Measurements from ENCODE around the gene CAPZA1. TPM values are rescaled to one million over a fixed set of nuclear protein-coding genes. Genes with fewer than 3 reads are reported as not detected.

Gene CAPZA1
- total RNA-seq, 1 experiment from 2014 or later, result 148 TPM

- H3K9me2 ChIP-seq (ENCODE audit: insufficient read depth), result no peaks in the 10 kb centered on the region
- ATAC-seq, result no peak
- no peak overlapping the region for H3K4me2 ChIP-seq (ENCODE audit: low read length)
- H3K79me2 ChIP-seq (ENCODE audit: insufficient read depth, low read length), result no peaks in the 10 kb centered on the region
- H3K27ac ChIP-seq (ENCODE audit: low read depth, low read length), result no peak overlapping the region
- no peaks in the 10 kb centered on the region for H3K9me3 ChIP-seq (ENCODE audit: control insufficient read depth in 1 of 2, insufficient read depth in 1 of 2, low read depth in 1 of 2, low read length in 2 of 2)
- RAD21 ChIA-PET (ENCODE audit: low non-redundant PET in 1 of 2, low total read pairs in 2 of 2, uncharacterized antibody in 2 of 2, unreplicated experiment in 2 of 2), result no interaction called here
- H3K9ac ChIP-seq (ENCODE audit: low read length), result no peak overlapping the region
- no peaks in the 10 kb centered on the region for H3K27me3 ChIP-seq (ENCODE audit: insufficient read depth, low read length)
- no peak for TF ChIP-seq TCF7L2 (IDR thresholded peaks at IDR 0.05; ENCODE audit: borderline replicate concordance, extremely low read depth, insufficient read depth, insufficient read length)
- no peak for TF ChIP-seq EZH2phosphoT487 (IDR thresholded peaks at IDR 0.05; ENCODE audit: borderline replicate concordance)
- intact Hi-C loops (cut with micrococcal nuclease), result no loop called here
- DNase-seq (ENCODE audit: low read depth, low spot score), result no peak
- H4K20me1 ChIP-seq (ENCODE audit: insufficient read depth), result peaks cover 5% of the 10 kb centered on the region; the same call in 1 of the 2 replicates
- CTCF ChIA-PET, result no interaction called here
- no peak overlapping the region for H2AFZ ChIP-seq (ENCODE audit: low read depth, low read length, poor library complexity, severe bottlenecking)
- no TSS peak for BruUV-seq (replicated peaks)
- POLR2A ChIA-PET, result no interaction called here
- no peaks in the 10 kb centered on the region for H3K4me1 ChIP-seq (ENCODE audit: control insufficient read depth in 1 of 2, insufficient read depth in 2 of 2, low read length in 2 of 2)
- H3K4me3 ChIP-seq (replicated peaks in 1 of 2; ENCODE audit: low read depth in 1 of 2, low read length in 2 of 2), result no peak overlapping the region
- H3K36me3 ChIP-seq (ENCODE audit: control insufficient read depth in 1 of 2, insufficient read depth in 2 of 2, low read length in 2 of 2), result peaks cover 36 to 54% of the 10 kb centered on the region in 2 experiments
These were observed 46.2 kb downstream of the CAPZA1 start for GRCh38 chr1:112665857-112666256.

GRCh38 chr1:112666946-112667345, 47.3 kb downstream of the CAPZA1 start:
- POLR2A ChIA-PET, result no interaction called here

More at GRCh38 chr1:112666946-112667345, 47.3 kb downstream of the CAPZA1 start:
- Histone ChIP-seq H4K20me1 (ENCODE audit: insufficient read depth) (no peaks in the 10 kb centered on the region), H3K27ac (ENCODE audit: low read depth, low read length) (no peak overlapping the region), H3K79me2 (ENCODE audit: insufficient read depth, low read length) (no peaks in the 10 kb centered on the region), H3K27me3 (ENCODE audit: insufficient read depth, low read length) (no peaks in the 10 kb centered on the region), H3K4me1 (ENCODE audit: control insufficient read depth in 1 of 2, insufficient read depth in 2 of 2, low read length in 2 of 2) (no peaks in the 10 kb centered on the region), H3K9ac (ENCODE audit: low read length) (no peak overlapping the region), H3K4me2 (ENCODE audit: low read length) (no peak overlapping the region), H3K9me3 (ENCODE audit: control insufficient read depth in 1 of 2, insufficient read depth in 1 of 2, low read depth in 1 of 2, low read length in 2 of 2) (no peaks in the 10 kb centered on the region), H2AFZ (ENCODE audit: low read depth, low read length, poor library complexity, severe bottlenecking) (no peak overlapping the region), H3K4me3 (replicated peaks in 1 of 2; ENCODE audit: low read depth in 1 of 2, low read length in 2 of 2) (no peak overlapping the region), H3K36me3 (ENCODE audit: control insufficient read depth in 1 of 2, insufficient read depth in 2 of 2, low read length in 2 of 2) (peaks cover 28 to 45% of the 10 kb centered on the region in 2 experiments), H3K9me2 (ENCODE audit: insufficient read depth) (no peaks in the 10 kb centered on the region)
- no peak for TF ChIP-seq SP1 (IDR thresholded peaks at IDR 0.05; ENCODE audit: low read depth)
- TF ChIP-seq, protein P1, sequence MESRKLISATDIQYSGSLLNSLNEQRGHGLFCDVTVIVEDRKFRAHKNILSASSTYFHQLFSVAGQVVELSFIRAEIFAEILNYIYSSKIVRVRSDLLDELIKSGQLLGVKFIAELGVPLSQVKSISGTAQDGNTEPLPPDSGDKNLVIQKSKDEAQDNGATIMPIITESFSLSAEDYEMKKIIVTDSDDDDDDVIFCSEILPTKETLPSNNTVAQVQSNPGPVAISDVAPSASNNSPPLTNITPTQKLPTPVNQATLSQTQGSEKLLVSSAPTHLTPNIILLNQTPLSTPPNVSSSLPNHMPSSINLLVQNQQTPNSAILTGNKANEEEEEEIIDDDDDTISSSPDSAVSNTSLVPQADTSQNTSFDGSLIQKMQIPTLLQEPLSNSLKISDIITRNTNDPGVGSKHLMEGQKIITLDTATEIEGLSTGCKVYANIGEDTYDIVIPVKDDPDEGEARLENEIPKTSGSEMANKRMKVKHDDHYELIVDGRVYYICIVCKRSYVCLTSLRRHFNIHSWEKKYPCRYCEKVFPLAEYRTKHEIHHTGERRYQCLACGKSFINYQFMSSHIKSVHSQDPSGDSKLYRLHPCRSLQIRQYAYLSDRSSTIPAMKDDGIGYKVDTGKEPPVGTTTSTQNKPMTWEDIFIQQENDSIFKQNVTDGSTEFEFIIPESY (IDR thresholded peaks at IDR 0.05; ENCODE audit: extremely low read depth, insufficient replicate concordance, low read length), result no peak
- TF ChIP-seq JUND (IDR thresholded peaks at IDR 0.05), result no peak
- TF ChIP-seq REST (IDR thresholded peaks at IDR 0.05; ENCODE audit: low read depth), result no peak
- TF ChIP-seq TCF7L2 (IDR thresholded peaks at IDR 0.05; ENCODE audit: borderline replicate concordance, extremely low read depth, insufficient read depth, insufficient read length), result no peak
- no peak for TF ChIP-seq ZFX (IDR thresholded peaks at IDR 0.05)
- TF ChIP-seq EGR1 (IDR thresholded peaks at IDR 0.05; ENCODE audit: low read depth), result no peak
- no peak for TF ChIP-seq POLR2A (IDR thresholded peaks at IDR 0.05; ENCODE audit: borderline replicate concordance, extremely low read depth, insufficient read depth, insufficient read length)
- TF ChIP-seq SRF (IDR thresholded peaks at IDR 0.05; ENCODE audit: low read depth), result no peak
- no peak for TF ChIP-seq CEBPB (IDR thresholded peaks at IDR 0.05; ENCODE audit: low read depth)
- ATAC-seq (no peak), DNase-seq (ENCODE audit: low read depth, low spot score) (no peak)
- RAD21 ChIA-PET (ENCODE audit: low non-redundant PET in 1 of 2, low total read pairs in 2 of 2, uncharacterized antibody in 2 of 2, unreplicated experiment in 2 of 2), result no interaction called here
- CTCF ChIA-PET, result no interaction called here
- no TSS peak for BruUV-seq (replicated peaks)
- intact Hi-C loops (cut with micrococcal nuclease), result no loop called here
